ENCODE results near the gene GPR179.

GPR179 gene

GRCh38 chr17:38343608-38344419 lies at the start of gene GPR179:
Gene GPR179, minus strand, starts transcription at chr17:38343956. Its CDS starts 167 bp downstream, at chr17:38343789.
- H3K4me1 ChIP-seq (ENCODE audit: insufficient read depth, low read length): peaks cover 5% of the 10 kb centered on the region; the same call in 1 of the 2 replicates
- H3K36me3 ChIP-seq (ENCODE audit: insufficient read depth, low read length): no peaks in the 10 kb centered on the region
- H3K9me3 ChIP-seq (ENCODE audit: control insufficient read depth, insufficient read depth, low read length): no peaks in the 10 kb centered on the region
- H3K9ac ChIP-seq (ENCODE audit: low read depth, low read length): no peak within 1 kb of the TSS

- Histone ChIP-seq H3K9me3 (ENCODE audit: control insufficient read depth, insufficient read depth, low read length) (no peaks in the 10 kb centered on the region), H3K36me3 (ENCODE audit: insufficient read depth, low read length) (peaks cover 8% of the 10 kb centered on the region), H3K9ac (ENCODE audit: low read depth, low read length) (no peak overlapping the region), H3K4me1 (ENCODE audit: insufficient read depth, low read length) (no peaks in the 10 kb centered on the region)
Measured at GRCh38 chr17:38379448-38379847, 35.7 kb upstream of the GPR179 start.

- Histone ChIP-seq H3K9ac (ENCODE audit: low read depth, low read length) (no peak overlapping the region), H3K9me3 (ENCODE audit: control insufficient read depth, insufficient read depth, low read length) (no peaks in the 10 kb centered on the region), H3K36me3 (ENCODE audit: insufficient read depth, low read length) (peaks cover 5% of the 10 kb centered on the region), H3K4me1 (ENCODE audit: insufficient read depth, low read length) (no peaks in the 10 kb centered on the region)
Measured at GRCh38 chr17:38369124-38369886, 25.5 kb upstream of the GPR179 start.

- Histone ChIP-seq H3K9ac (ENCODE audit: low read depth, low read length) (no peak overlapping the region), H3K36me3 (ENCODE audit: insufficient read depth, low read length) (peaks cover 7% of the 10 kb centered on the region), H3K9me3 (ENCODE audit: control insufficient read depth, insufficient read depth, low read length) (no peaks in the 10 kb centered on the region), H3K4me1 (ENCODE audit: insufficient read depth, low read length) (peaks cover 10% of the 10 kb centered on the region)
Measured at GRCh38 chr17:38364741-38365140, 21.0 kb upstream of the GPR179 start.

- H3K36me3 ChIP-seq (ENCODE audit: insufficient read depth, low read length): 0 out of 2 replicates have a peak, but pooled peaks cover 3% of the 10 kb centered on the region
- H3K4me1 ChIP-seq (ENCODE audit: insufficient read depth, low read length): peaks cover 13% of the 10 kb centered on the region
- no peaks in the 10 kb centered on the region for H3K9me3 ChIP-seq (ENCODE audit: control insufficient read depth, insufficient read depth, low read length)
- H3K9ac ChIP-seq (ENCODE audit: low read depth, low read length): no peak overlapping the region
Measured at GRCh38 chr17:38363016-38363415, 19.3 kb upstream of the GPR179 start.

- H3K9me3 ChIP-seq (ENCODE audit: control insufficient read depth, insufficient read depth, low read length): no peaks in the 10 kb centered on the region
- H3K4me1 ChIP-seq (ENCODE audit: insufficient read depth, low read length): peaks cover 13% of the 10 kb centered on the region
- H3K9ac ChIP-seq (ENCODE audit: low read depth, low read length): no peak overlapping the region
- 0 out of 2 replicates have a peak, but pooled peaks cover 3% of the 10 kb centered on the region for H3K36me3 ChIP-seq (ENCODE audit: insufficient read depth, low read length)
Measured at GRCh38 chr17:38361694-38362465, 18.1 kb upstream of the GPR179 start.

GRCh38 chr17:38358586-38359513 lies 15.1 kb upstream of the GPR179 start:
- Histone ChIP-seq H3K9ac (ENCODE audit: low read depth, low read length) (no peak overlapping the region), H3K9me3 (ENCODE audit: control insufficient read depth, insufficient read depth, low read length) (no peaks in the 10 kb centered on the region), H3K4me1 (ENCODE audit: insufficient read depth, low read length) (peaks cover 24% of the 10 kb centered on the region), H3K36me3 (ENCODE audit: insufficient read depth, low read length) (0 out of 2 replicates have a peak, but pooled peaks cover 3% of the 10 kb centered on the region)

- Histone ChIP-seq H3K9ac (ENCODE audit: low read depth, low read length) (no peak overlapping the region), H3K4me1 (ENCODE audit: insufficient read depth, low read length) (peaks cover 28% of the 10 kb centered on the region), H3K36me3 (ENCODE audit: insufficient read depth, low read length) (0 out of 2 replicates have a peak, but pooled peaks cover 3% of the 10 kb centered on the region), H3K9me3 (ENCODE audit: control insufficient read depth, insufficient read depth, low read length) (no peaks in the 10 kb centered on the region)
Measured at GRCh38 chr17:38357486-38358123, 13.8 kb upstream of the GPR179 start.

- Histone ChIP-seq H3K9ac (ENCODE audit: low read depth, low read length) (no peak overlapping the region), H3K4me1 (ENCODE audit: insufficient read depth, low read length) (peaks cover 21% of the 10 kb centered on the region), H3K9me3 (ENCODE audit: control insufficient read depth, insufficient read depth, low read length) (no peaks in the 10 kb centered on the region; the same call in 1 of the 2 replicates), H3K36me3 (ENCODE audit: insufficient read depth, low read length) (no peaks in the 10 kb centered on the region)
Measured at GRCh38 chr17:38355251-38355650, 11.5 kb upstream of the GPR179 start.

GRCh38 chr17:38354466-38354865 lies 10.7 kb upstream of the GPR179 start:
- no peaks in the 10 kb centered on the region for H3K36me3 ChIP-seq (ENCODE audit: insufficient read depth, low read length)
- no peaks in the 10 kb centered on the region; the same call in 1 of the 2 replicates for H3K9me3 ChIP-seq (ENCODE audit: control insufficient read depth, insufficient read depth, low read length)
- H3K9ac ChIP-seq (ENCODE audit: low read depth, low read length): peak overlapping the region; percentile 79; the same call in 1 of the 2 replicates
- peaks cover 29% of the 10 kb centered on the region for H3K4me1 ChIP-seq (ENCODE audit: insufficient read depth, low read length)

GRCh38 chr17:38353668-38354067 lies 9.9 kb upstream of the GPR179 start:
- peak overlapping the region; percentile 79; the same call in 1 of the 2 replicates for H3K9ac ChIP-seq (ENCODE audit: low read depth, low read length)
- no peaks in the 10 kb centered on the region; the same call in 1 of the 2 replicates for H3K9me3 ChIP-seq (ENCODE audit: control insufficient read depth, insufficient read depth, low read length)
- H3K36me3 ChIP-seq (ENCODE audit: insufficient read depth, low read length): no peaks in the 10 kb centered on the region
- peaks cover 26% of the 10 kb centered on the region for H3K4me1 ChIP-seq (ENCODE audit: insufficient read depth, low read length)

- Histone ChIP-seq H3K4me1 (ENCODE audit: insufficient read depth, low read length) (peaks cover 26% of the 10 kb centered on the region), H3K9me3 (ENCODE audit: control insufficient read depth, insufficient read depth, low read length) (no peaks in the 10 kb centered on the region; the same call in 1 of the 2 replicates), H3K9ac (ENCODE audit: low read depth, low read length) (peak overlapping the region; percentile 79; the same call in 1 of the 2 replicates), H3K36me3 (ENCODE audit: insufficient read depth, low read length) (no peaks in the 10 kb centered on the region)
Measured at GRCh38 chr17:38353086-38353604, 9.4 kb upstream of the GPR179 start.

Data from ES-I3 (cell line).